ENCODE data around the gene RASGRF1. TPM values are rescaled to one million over a fixed set of nuclear protein-coding genes. Genes with fewer than 3 reads are reported as not detected.
A peak's percentile ranks its signal among the peaks of the same experiment; 100 is the strongest.

Gene RASGRF1
- total RNA-seq, 1 donor from 2014 or later = 0.07 TPM

DNA sequence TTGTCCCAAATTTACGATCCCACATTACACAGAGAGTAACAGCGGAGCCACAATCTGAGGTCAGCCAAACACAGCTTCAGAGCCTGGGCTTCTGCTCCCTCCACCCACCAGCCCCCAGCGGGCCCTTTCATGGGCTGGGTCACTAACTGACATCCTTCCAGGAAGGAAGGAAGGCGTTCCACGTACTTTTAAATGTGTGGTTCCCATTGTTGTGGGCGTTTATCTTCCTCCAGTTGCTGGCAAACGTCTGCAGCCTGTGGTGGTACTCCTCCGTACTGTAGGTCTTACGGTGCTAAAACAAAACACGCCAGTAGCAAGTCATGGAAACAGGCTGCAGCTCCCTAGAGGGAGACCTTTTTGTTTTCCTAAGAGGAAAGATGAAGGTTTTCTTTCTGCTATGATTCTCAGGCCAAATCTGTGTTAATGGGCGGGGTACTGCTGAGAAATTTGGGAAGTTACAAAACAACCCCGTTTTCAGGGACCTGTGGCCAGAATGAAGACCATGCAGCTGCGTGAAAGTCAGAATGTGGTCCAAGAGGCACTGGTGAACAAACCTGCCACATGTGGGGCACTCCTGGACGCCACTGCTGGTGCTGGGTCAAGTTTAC lies 153.3 kb downstream of the RASGRF1 start:
- H3K27me3 Mint-ChIP-seq (ENCODE audit: low read depth) = no peaks in the 10 kb centered on the region
- peaks cover 8% of the 10 kb centered on the region for H3K4me1 Mint-ChIP-seq
- H3K36me3 Mint-ChIP-seq = peaks cover 29% of the 10 kb centered on the region
- DNase-seq (ENCODE audit: low spot score in 2 of 2, unreplicated experiment in 2 of 2) = no peak
- no peak overlapping the region for H3K4me3 Mint-ChIP-seq
- H3K9me3 Mint-ChIP-seq = no peaks in the 10 kb centered on the region
- TF ChIP-seq, protein P1, sequence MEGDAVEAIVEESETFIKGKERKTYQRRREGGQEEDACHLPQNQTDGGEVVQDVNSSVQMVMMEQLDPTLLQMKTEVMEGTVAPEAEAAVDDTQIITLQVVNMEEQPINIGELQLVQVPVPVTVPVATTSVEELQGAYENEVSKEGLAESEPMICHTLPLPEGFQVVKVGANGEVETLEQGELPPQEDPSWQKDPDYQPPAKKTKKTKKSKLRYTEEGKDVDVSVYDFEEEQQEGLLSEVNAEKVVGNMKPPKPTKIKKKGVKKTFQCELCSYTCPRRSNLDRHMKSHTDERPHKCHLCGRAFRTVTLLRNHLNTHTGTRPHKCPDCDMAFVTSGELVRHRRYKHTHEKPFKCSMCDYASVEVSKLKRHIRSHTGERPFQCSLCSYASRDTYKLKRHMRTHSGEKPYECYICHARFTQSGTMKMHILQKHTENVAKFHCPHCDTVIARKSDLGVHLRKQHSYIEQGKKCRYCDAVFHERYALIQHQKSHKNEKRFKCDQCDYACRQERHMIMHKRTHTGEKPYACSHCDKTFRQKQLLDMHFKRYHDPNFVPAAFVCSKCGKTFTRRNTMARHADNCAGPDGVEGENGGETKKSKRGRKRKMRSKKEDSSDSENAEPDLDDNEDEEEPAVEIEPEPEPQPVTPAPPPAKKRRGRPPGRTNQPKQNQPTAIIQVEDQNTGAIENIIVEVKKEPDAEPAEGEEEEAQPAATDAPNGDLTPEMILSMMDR (IDR thresholded peaks at IDR 0.05; ENCODE audit: unreplicated experiment) = no peak
- H3K27ac Mint-ChIP-seq = no peak overlapping the region

DNA sequence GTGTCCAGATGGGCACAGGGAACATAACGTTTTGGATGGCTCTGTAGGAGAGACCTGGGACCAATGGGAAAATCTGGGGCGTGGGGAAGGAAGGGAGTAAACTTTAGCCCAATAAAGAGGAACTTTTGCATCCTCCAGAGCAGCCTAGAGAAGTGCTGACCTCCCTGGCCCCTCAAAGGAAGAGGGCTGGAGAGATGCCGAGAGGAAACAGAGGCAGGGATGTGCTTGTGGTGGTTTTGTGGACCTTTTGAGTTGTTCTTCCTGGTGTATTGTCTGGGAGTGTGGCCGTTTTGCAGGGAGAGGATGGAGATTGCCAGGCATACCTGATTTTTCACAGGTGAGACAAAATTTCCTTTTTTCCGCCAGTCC lies 155.9 kb downstream of the RASGRF1 start:
- H3K4me1 Mint-ChIP-seq = peaks cover 23% of the 10 kb centered on the region
- no peaks in the 10 kb centered on the region for H3K9me3 Mint-ChIP-seq
- TF ChIP-seq, protein P1 (IDR thresholded peaks at IDR 0.05; ENCODE audit: unreplicated experiment) = no peak
- H3K27ac Mint-ChIP-seq = no peak overlapping the region
- H3K4me3 Mint-ChIP-seq = no peak overlapping the region
- H3K27me3 Mint-ChIP-seq (ENCODE audit: low read depth) = no peaks in the 10 kb centered on the region
- H3K36me3 Mint-ChIP-seq = peaks cover 32% of the 10 kb centered on the region
- no peak for DNase-seq (ENCODE audit: low spot score in 2 of 2, unreplicated experiment in 2 of 2)

DNA sequence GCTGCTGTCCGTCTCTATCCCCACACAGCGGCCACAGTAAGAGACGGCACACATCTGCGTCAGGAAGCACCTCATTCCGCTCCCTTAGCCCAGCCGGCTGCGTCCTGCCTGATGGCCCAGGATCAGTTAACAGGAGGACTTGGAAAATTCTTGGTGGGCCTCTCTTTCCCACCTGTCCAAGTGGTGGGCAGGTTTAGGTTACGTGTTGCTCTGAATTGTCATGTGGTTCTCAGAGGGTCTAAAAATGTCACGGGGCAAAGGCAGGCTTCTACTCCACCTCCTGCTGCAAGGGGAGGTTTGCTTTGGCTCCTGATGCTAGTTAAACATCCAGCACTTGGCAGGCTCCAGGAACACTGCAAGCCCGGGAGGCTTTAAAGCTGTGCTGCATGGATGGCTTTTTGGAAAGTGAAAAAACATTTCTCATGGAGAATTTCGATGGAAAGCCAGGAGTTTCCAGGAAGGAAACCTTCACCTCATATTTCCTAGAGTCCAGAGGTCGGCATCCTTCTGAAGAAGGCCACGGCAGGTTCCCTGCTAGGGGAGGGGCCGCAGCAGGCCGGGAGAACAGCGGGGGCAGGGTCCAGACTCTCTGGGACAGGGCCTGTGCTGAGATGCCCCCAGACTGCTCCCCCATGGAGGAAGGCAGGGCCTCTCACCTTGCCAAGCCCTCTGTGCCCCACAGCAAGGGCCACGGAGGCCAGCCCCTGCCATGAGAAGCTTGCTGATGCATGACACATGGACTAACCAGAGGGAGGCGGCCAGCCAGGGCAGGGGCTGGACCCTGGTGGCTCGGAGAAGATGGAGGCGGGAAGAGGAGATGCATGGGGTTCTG lies 156.5 kb downstream of the RASGRF1 start:
- no peak for DNase-seq (ENCODE audit: low spot score in 2 of 2, unreplicated experiment in 2 of 2)
- Mint-ChIP-seq H3K4me1 (peaks cover 28% of the 10 kb centered on the region), H3K27ac (peak overlapping the region; percentile 44), H3K4me3 (no peak overlapping the region), H3K9me3 (no peaks in the 10 kb centered on the region), H3K27me3 (ENCODE audit: low read depth) (no peaks in the 10 kb centered on the region), H3K36me3 (peaks cover 29% of the 10 kb centered on the region)
- TF ChIP-seq, protein P1 (IDR thresholded peaks at IDR 0.05; ENCODE audit: unreplicated experiment) = no peak

DNA sequence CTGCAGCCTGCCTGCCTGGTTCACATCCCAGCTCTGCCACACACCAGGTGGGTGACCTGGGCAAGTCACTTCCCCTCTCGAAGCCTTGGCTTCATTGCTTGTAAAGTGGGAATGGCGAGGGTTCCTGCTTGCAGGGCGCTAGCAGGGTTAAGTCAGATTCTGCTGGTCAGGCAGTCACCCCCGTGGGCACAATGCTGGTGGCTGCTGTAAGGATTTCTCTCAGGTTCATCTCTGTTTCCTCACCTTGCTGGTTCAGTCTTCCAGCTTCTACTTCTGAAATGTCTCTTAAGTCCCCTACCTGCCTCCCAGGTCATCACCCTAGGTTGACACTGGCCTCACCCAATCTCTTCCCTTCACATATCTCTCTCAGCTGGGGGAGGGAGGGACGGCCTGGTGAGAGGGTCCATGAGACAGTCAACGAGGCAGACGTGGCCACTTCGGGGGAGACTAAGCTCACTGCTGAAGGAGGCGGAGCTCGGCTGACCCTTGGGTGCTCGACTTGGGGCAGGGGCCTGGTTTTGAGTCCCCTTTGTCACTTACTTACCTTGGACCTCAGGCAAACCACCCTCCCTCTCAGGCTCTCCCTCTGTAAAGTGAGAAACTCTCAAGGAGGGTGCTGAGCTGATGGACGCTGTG lies 157.3 kb downstream of the RASGRF1 start:
- no peak for DNase-seq (ENCODE audit: low spot score in 2 of 2, unreplicated experiment in 2 of 2)
- Mint-ChIP-seq H3K27ac (peak overlapping the region; percentile 44), H3K4me1 (peaks cover 31% of the 10 kb centered on the region), H3K4me3 (no peak overlapping the region), H3K9me3 (no peaks in the 10 kb centered on the region), H3K27me3 (ENCODE audit: low read depth) (no peaks in the 10 kb centered on the region), H3K36me3 (peaks cover 23% of the 10 kb centered on the region)
- TF ChIP-seq, protein P1 (IDR thresholded peaks at IDR 0.05; ENCODE audit: unreplicated experiment) = no peak

DNA sequence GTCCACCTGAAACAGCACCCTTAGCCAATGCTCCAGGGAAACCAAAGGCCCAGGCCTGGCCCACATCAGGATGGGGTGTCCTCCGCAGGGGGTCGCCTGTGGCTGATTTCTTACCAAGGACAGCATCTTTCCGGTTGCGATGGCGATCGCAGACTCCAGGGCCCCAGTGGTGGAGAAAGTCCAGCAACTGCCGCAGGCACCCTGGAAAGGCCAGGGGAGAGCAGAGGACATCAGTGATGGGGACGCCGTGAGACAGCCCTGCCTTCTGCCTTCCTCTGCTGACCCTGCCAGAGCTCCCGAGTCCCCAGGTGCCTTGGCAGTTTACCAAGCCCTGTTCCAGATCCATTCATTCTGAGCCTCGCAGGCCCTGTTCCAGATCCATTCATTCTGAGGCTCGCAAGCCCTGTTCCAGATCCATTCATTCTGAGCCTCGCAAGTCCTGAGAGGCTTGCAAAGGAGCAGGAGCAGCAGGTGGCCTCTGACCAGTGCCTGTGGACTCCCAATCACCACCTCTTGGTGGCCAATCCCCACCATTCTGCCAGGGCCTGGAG lies 158.2 kb downstream of the RASGRF1 start:
- TF ChIP-seq, protein P1 (IDR thresholded peaks at IDR 0.05; ENCODE audit: unreplicated experiment) = no peak
- Mint-ChIP-seq H3K36me3 (peaks cover 26% of the 10 kb centered on the region), H3K4me1 (peaks cover 31% of the 10 kb centered on the region), H3K27ac (peak overlapping the region; percentile 25), H3K9me3 (no peaks in the 10 kb centered on the region), H3K4me3 (no peak overlapping the region), H3K27me3 (ENCODE audit: low read depth) (no peaks in the 10 kb centered on the region)
- DNase-seq (ENCODE audit: low spot score in 2 of 2, unreplicated experiment in 2 of 2) = no peak

All from mesothelial cell of epicardium (in vitro differentiated cells).